IPS DF 6.9 (cell line): ENCODE results near the gene LRCOL1.
"Not testable (repeated sequence)": the region's sequence is repeated elsewhere in the genome, so short reads cannot be mapped to it uniquely, and the experiment has no call there.

Source experiments
- DNase-seq: peaks from one replicate; pipeline ENCODE4 v3.0.0-alpha.2; 2013; ENCODE audit warnings: low read depth, low spot score
- H3K27ac ChIP-seq: one replicate; pipeline ENCODE4 v1.5.1; 2013; ENCODE audit warnings: low read length, control low read depth
- H3K27me3 ChIP-seq: 2 replicates; pipeline ENCODE4 v1.6.1; 2013; ENCODE audit warnings: mild to moderate bottlenecking, low read length; ENCODE audit not compliant: control insufficient read depth, insufficient read depth
- H3K36me3 ChIP-seq: 2 replicates; pipeline ENCODE4 v1.6.1; 2013; ENCODE audit warnings: low read length; ENCODE audit not compliant: control insufficient read depth, insufficient read depth
- H3K4me1 ChIP-seq: 2 replicates; pipeline ENCODE4 v1.6.1; 2013; ENCODE audit warnings: low read length; ENCODE audit not compliant: control insufficient read depth, insufficient read depth
- H3K4me3 ChIP-seq: 2 replicates; pipeline ENCODE4 v1.5.1; 2013; ENCODE audit warnings: mild to moderate bottlenecking, low read length
- H3K9me3 ChIP-seq: 2 replicates; pipeline ENCODE4 v1.6.1; 2013; ENCODE audit warnings: low read length, inconsistent platforms; ENCODE audit not compliant: control insufficient read depth, insufficient read depth
- WGBS: extraction: QIAGEN DNeasy Blood & Tissue Kit; methylation state at CpG from one replicate; pipeline ENCODE4 v1.1.7; 2013; ENCODE audit warnings: mixed read lengths, missing lambda C conversion rate; ENCODE audit not compliant: insufficient read length, insufficient coverage; 5-methylcytosine and 5-hydroxymethylcytosine counted together

LRCOL1 gene

DNA sequence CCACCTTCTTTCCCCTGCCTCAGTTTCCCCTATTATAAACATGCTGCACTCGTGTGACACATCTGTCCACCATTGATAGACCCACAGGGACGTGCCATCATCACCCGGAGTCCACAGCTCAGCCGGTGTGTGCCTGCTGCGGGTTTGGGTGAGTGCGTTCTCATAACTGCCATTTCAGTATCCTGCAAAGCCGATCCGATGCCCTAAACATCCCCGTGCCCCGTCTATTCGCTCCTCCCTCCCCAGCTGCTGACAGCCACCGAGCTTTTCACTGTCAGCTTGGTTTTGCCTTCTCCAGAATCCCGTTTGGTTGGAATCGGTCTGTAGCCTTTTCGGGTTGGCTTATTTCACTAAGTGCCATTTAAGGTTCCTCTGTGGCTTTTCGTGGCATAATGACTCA lies 3.9 kb downstream of the LRCOL1 start:
- no CpG with 5 or more reads among the region's 16 CpGs for WGBS
- peaks cover 8% of the 10 kb centered on the region for H3K27me3 ChIP-seq
- no peaks in the 10 kb centered on the region for H3K36me3 ChIP-seq
- no peak overlapping the region for H3K27ac ChIP-seq
- no peaks in the 10 kb centered on the region; the same call in 1 of the 2 replicates for H3K9me3 ChIP-seq
- DNase-seq: no peak
- H3K4me3 ChIP-seq: no peak overlapping the region
- no peaks in the 10 kb centered on the region for H3K4me1 ChIP-seq

DNA sequence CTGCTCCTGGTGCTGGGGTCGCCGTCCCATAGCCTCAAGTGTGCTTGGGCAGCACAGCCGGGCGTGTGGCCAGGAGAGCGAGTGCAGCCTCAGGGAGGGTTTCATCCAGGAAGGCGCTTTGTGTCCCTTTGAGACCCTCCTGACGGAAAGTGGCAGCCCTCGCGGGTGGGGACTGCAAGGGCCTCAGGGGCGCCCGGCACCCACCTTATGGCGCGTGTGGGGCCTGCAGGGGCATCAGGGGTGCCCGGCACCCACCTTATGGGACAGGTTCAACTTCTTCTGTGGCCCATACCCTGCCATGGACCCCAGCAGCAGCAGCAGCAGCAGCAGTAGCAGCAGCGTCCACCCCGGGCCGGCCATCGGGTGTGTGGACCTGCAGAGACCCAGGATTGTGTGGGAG lies 4.5 kb downstream of the LRCOL1 start:
- H3K4me3 ChIP-seq: no peak overlapping the region
- H3K27ac ChIP-seq: no peak overlapping the region
- H3K9me3 ChIP-seq: no peaks in the 10 kb centered on the region
- whole genome bisulfite sequencing: no CpG with 5 or more reads among the region's 18 CpGs
- H3K36me3 ChIP-seq: no peaks in the 10 kb centered on the region
- no peak for DNase-seq
- peaks cover 7% of the 10 kb centered on the region; the same call in 1 of the 2 replicates for H3K27me3 ChIP-seq
- 0 out of 2 replicates have a peak, but pooled peaks cover 2% of the 10 kb centered on the region for H3K4me1 ChIP-seq

GRCh38 chr12:132604668-132605441 lies 5.5 kb downstream of the LRCOL1 start:
- 0 out of 2 replicates have a peak, but pooled peaks cover 4% of the 10 kb centered on the region for H3K4me1 ChIP-seq
- no peaks in the 10 kb centered on the region for H3K36me3 ChIP-seq
- peaks cover 7% of the 10 kb centered on the region; the same call in 1 of the 2 replicates for H3K27me3 ChIP-seq
- H3K27ac ChIP-seq: no peak overlapping the region
- H3K4me3 ChIP-seq: no peak overlapping the region
- H3K9me3 ChIP-seq: no peaks in the 10 kb centered on the region
- WGBS: no CpG with 5 or more reads among the region's 16 CpGs
- DNase-seq: no peak

DNA sequence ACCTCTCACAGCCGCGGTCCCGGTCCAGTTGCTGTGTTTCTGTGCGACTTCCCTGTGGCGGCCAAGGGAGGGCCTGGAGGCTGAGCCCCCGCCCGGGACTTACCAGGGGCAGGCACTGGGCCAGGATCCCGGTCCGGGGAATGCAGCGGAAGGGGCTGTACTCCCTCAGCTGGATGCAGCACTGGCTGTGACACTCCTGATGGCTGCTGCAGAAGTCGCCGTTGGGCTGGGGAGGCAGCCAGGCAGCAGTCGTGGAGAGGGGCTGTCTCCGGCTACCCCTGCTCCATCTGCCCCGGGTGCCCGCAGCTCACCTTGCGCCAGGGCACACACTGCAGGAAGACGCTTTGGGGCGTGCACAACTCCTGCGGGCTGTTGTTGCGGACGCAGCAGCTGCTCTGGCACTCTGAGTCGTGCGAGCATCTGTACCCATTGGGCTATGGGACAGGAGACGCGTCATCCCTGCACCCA lies 6.2 kb downstream of the LRCOL1 start:
- Histone ChIP-seq H3K4me3 (no peak overlapping the region), H3K27ac (no peak overlapping the region), H3K36me3 (no peaks in the 10 kb centered on the region), H3K27me3 (peaks cover 7% of the 10 kb centered on the region; the same call in 1 of the 2 replicates), H3K9me3 (no peaks in the 10 kb centered on the region), H3K4me1 (0 out of 2 replicates have a peak, but pooled peaks cover 4% of the 10 kb centered on the region)
- no CpG with 5 or more reads among the region's 26 CpGs for WGBS
- no peak for DNase-seq

- H3K27me3 ChIP-seq: peaks cover 4% of the 10 kb centered on the region; the same call in 1 of the 2 replicates
- 0 out of 2 replicates have a peak, but pooled peaks cover 4% of the 10 kb centered on the region for H3K4me1 ChIP-seq
- H3K36me3 ChIP-seq: no peaks in the 10 kb centered on the region
- WGBS: no CpG with 5 or more reads among the region's 67 CpGs
- DNase-seq: no peak
- H3K27ac ChIP-seq: no peak overlapping the region
- no peaks in the 10 kb centered on the region for H3K9me3 ChIP-seq
- H3K4me3 ChIP-seq: no peak overlapping the region
These were observed 6.9 kb downstream of the LRCOL1 start for GRCh38 chr12:132603240-132604150.

- no peak overlapping the region for H3K27ac ChIP-seq
- no peak overlapping the region for H3K4me3 ChIP-seq
- no peak for DNase-seq
- no CpG with 5 or more reads among the region's 29 CpGs for WGBS
- peaks cover 4% of the 10 kb centered on the region; the same call in 1 of the 2 replicates for H3K27me3 ChIP-seq
- H3K4me1 ChIP-seq: 0 out of 2 replicates have a peak, but pooled peaks cover 4% of the 10 kb centered on the region
- H3K36me3 ChIP-seq: no peaks in the 10 kb centered on the region
- H3K9me3 ChIP-seq: no peaks in the 10 kb centered on the region
These were observed 7.7 kb downstream of the LRCOL1 start for GRCh38 chr12:132602572-132603239.

- WGBS: no CpG with 5 or more reads among the region's 31 CpGs
- Histone ChIP-seq H3K9me3 (no peaks in the 10 kb centered on the region), H3K4me3 (no peak overlapping the region), H3K4me1 (0 out of 2 replicates have a peak, but pooled peaks cover 4% of the 10 kb centered on the region), H3K36me3 (no peaks in the 10 kb centered on the region), H3K27me3 (peaks cover 4% of the 10 kb centered on the region; the same call in 1 of the 2 replicates), H3K27ac (no peak overlapping the region)
- no peak for DNase-seq
These were observed 9.1 kb downstream of the LRCOL1 start for GRCh38 chr12:132601171-132601883.

GRCh38 chr12:132600048-132601032 lies 10.0 kb downstream of the LRCOL1 start:
- no peaks in the 10 kb centered on the region for H3K36me3 ChIP-seq
- no peak overlapping the region for H3K27ac ChIP-seq
- no peak overlapping the region; the same call in 1 of the 2 replicates for H3K4me3 ChIP-seq
- H3K9me3 ChIP-seq: no peaks in the 10 kb centered on the region
- DNase-seq: no peak
- peaks cover 8% of the 10 kb centered on the region; the same call in 1 of the 2 replicates for H3K27me3 ChIP-seq
- WGBS: no CpG with 5 or more reads among the region's 45 CpGs
- H3K4me1 ChIP-seq: 0 out of 2 replicates have a peak, but pooled peaks cover 4% of the 10 kb centered on the region

DNA sequence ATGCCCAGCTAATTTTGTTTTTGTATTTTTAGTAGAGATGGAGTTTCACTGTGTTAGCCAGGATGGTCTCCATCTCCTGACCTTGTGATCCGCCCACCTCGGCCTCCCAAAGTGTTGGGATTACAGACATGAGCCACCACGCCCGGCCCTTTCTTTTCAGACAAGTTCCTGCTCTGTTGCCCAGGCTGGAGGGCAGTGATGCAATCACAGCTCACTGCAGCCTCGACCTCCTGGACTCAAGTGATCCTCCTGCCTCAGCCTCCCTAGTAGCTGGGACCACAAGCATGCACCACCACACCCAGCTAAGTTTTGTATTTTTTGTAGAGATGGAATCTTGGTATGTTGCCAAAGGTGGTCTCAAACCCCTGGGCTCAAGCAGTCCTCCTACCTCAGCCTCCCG lies 10.9 kb downstream of the LRCOL1 start:
- H3K27me3 ChIP-seq, H3K36me3 ChIP-seq, DNase-seq, H3K4me1 ChIP-seq, H3K9me3 ChIP-seq, H3K4me3 ChIP-seq, H3K27ac ChIP-seq: not testable (repeated sequence)
- no CpG with 5 or more reads among the region's 6 CpGs for WGBS
